ENCODE results near the gene PSMA7. TPM values are rescaled to one million over a fixed set of nuclear protein-coding genes. Genes with fewer than 3 reads are reported as not detected.
A peak's percentile ranks its signal among the peaks of the same experiment; 100 is the strongest.

PSMA7 gene
- total RNA-seq, 4 donors from 2014 or later: 154 to 241 (median 234) TPM

GRCh38 chr20:62142252-62143080 is 728 bp downstream of the PSMA7 start:
- no peak for TF ChIP-seq CTCF (IDR thresholded peaks at IDR 0.05)
- no peak for TF ChIP-seq POLR2AphosphoS5 (IDR thresholded peaks at IDR 0.05)
- TF ChIP-seq POLR2A (IDR thresholded peaks at IDR 0.05): no peak
- no peak for TF ChIP-seq EP300 (IDR thresholded peaks at IDR 0.05; ENCODE audit: low read depth)
- peaks cover 22 to 33% (median 27%) of the 10 kb centered on the region in 4 donors for H3K4me1 ChIP-seq
- no peaks in the 10 kb centered on the region for H3K27me3 ChIP-seq
- intact Hi-C loops (cut with DNase I; ENCODE audit: low total_unique reads): no loop called here
- peak; percentile 36 for DNase-seq
- peak overlapping the region; percentile 89 to 98 (median 94) for H3K4me3 ChIP-seq
- in situ Hi-C loops (cut with MboI; ENCODE audit: low pct_ligation_motif_present in 1 of 4, low pct_unique_long_range_greater_than_20kb in 1 of 4, low sequenced_read_pairs in 3 of 4): loop anchor here in 2 of 4 donors (10.0 kb wide), 2 partner anchors 118 to 128 kb away; no protein-coding TSS in a partner anchor
- H3K9me3 ChIP-seq: no peaks in the 10 kb centered on the region
- H3K36me3 ChIP-seq: peaks cover 0 to 28% (median 11%) of the 10 kb centered on the region in 4 donors
- H3K27ac ChIP-seq: peak overlapping the region; percentile 93 to 97 (median 95)
- 1% methylated on average over 30 of the region's 71 CpGs; no CpG with 5 or more reads in 1 of the 2 donors for WGBS, 2 donors (ENCODE audit: low coverage in 1 of 2)

DNA sequence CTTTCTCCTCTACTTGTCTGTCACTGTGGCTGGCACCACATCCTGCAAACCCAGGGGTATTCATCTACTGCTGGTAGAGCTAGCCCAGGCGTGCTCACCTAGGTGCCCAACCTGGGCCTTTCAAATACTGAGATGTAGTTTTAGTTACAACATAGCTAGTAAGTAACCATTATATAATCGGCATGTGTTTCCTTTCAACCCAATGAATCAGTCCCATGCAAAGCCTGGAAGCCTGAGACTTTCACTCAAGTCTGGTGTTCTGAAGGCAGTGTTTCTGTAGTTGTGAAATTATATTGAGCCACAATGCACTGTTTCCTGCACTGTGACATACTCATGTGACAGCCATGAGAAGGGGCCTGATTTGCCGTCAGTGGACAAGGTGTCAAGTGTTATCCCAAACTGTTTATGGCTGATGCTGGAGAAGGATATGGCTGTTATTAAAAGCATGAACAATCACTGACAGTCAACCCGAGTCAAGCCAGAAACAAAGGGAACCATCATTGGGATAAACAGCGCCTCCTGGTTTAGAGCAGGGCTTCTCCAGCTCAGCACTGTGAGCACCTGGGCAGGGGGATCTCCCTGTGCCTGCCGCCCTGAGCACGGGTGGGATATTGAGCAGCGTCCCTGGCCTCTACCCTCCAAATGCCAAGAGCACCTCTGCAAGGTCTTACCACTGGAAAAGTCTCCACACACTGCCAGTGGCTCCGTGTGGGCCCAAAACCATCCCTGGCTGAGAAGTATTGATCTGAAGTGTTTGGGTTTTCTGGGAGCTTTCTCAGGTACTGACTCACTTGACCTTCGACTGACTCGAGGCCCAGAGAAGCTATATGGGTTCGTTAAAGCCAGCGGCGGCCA is 1.6 kb downstream of the PSMA7 start:
- no peaks in the 10 kb centered on the region for H3K27me3 ChIP-seq
- no peak for DNase-seq
- no peaks in the 10 kb centered on the region for H3K9me3 ChIP-seq
- peak overlapping the region; percentile 93 to 97 (median 95) for H3K27ac ChIP-seq
- H3K36me3 ChIP-seq: peaks cover 0 to 32% (median 12%) of the 10 kb centered on the region in 4 donors
- peak overlapping the region; percentile 89 to 98 (median 94) for H3K4me3 ChIP-seq
- H3K4me1 ChIP-seq: peaks cover 22 to 29% (median 27%) of the 10 kb centered on the region in 4 donors
- WGBS, 2 donors (ENCODE audit: low coverage in 1 of 2): 17 to 60% methylated on average over 2 to 14 of the region's 14 CpGs
- intact Hi-C loops (cut with DNase I; ENCODE audit: low total_unique reads) (no loop called here), in situ Hi-C loops (cut with MboI; ENCODE audit: low pct_ligation_motif_present in 1 of 4, low pct_unique_long_range_greater_than_20kb in 1 of 4, low sequenced_read_pairs in 3 of 4) (loop anchor here in 2 of 4 donors (10.0 kb wide), 2 partner anchors 117 to 127 kb away; no protein-coding TSS in a partner anchor)
- TF ChIP-seq CTCF (IDR thresholded peaks at IDR 0.05) (peak in 2 of 5 experiments; percentile 29 to 37), POLR2A (IDR thresholded peaks at IDR 0.05) (no peak)

- no peak overlapping the region for H3K4me3 ChIP-seq
- H3K27ac ChIP-seq: peak overlapping the region in 3 of 4 donors; percentile 9 to 97 (median 93)
- 74% methylated on average over 7 of the region's 7 CpGs; no CpG with 5 or more reads in 1 of the 2 donors for WGBS, 2 donors (ENCODE audit: low coverage in 1 of 2)
- in situ Hi-C loops (cut with MboI; ENCODE audit: low pct_ligation_motif_present in 1 of 4, low pct_unique_long_range_greater_than_20kb in 1 of 4, low sequenced_read_pairs in 3 of 4) (loop anchor here in 2 of 4 donors (10.0 kb wide), 2 partner anchors 116 to 126 kb away; no protein-coding TSS in a partner anchor), intact Hi-C loops (cut with DNase I; ENCODE audit: low total_unique reads) (no loop called here)
- TF ChIP-seq POLR2AphosphoS5 (IDR thresholded peaks at IDR 0.05) (no peak), CTCF (IDR thresholded peaks at IDR 0.05) (no peak), EP300 (IDR thresholded peaks at IDR 0.05; ENCODE audit: low read depth) (no peak), POLR2A (IDR thresholded peaks at IDR 0.05) (no peak)
- no peaks in the 10 kb centered on the region for H3K27me3 ChIP-seq
- DNase-seq: no peak
- peaks cover 0 to 36% (median 12%) of the 10 kb centered on the region in 4 donors for H3K36me3 ChIP-seq
- no peaks in the 10 kb centered on the region for H3K9me3 ChIP-seq
- H3K4me1 ChIP-seq: peaks cover 22 to 29% (median 27%) of the 10 kb centered on the region in 4 donors
Observed at GRCh38 chr20:62141043-62141396, 2.2 kb downstream of the PSMA7 start.

All from transverse colon (tissue), 4 donors.